ENCODE measurements around the gene MAN1A1.

GRCh38 chr6:119170103-119170446, 179.5 kb downstream of the MAN1A1 start:
- TF ChIP-seq ZNF266 (tag by site-specific recombination; IDR thresholded peaks at IDR 0.05; ENCODE audit: low read depth), result no peak
- no peak for TF ChIP-seq CTCF (tag by site-specific recombination; IDR thresholded peaks at IDR 0.05)
- TF ChIP-seq, protein P1, sequence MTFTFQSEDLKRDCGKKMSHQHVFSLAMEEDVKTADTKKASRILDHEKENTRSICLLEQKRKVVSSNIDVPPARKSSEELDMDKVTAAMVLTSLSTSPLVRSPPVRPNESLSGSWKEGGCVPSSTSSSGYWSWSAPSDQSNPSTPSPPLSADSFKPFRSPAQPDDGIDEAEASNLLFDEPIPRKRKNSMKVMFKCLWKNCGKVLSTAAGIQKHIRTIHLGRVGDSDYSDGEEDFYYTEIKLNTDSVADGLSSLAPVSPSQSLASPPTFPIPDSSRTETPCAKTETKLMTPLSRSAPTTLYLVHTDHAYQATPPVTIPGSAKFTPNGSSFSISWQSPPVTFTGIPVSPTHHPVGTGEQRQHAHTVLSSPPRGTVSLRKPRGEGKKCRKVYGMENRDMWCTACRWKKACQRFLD (tag by site-specific recombination; IDR thresholded peaks at IDR 0.05), result no peak
- no peak for TF ChIP-seq ZBTB11 (tag by site-specific recombination; conservative IDR thresholded peaks at IDR 0.05; ENCODE audit: low read depth)
- no peak for TF ChIP-seq ZNF639 (tag by site-specific recombination; IDR thresholded peaks at IDR 0.05)
- TF ChIP-seq ZNF777 (tag by site-specific recombination; IDR thresholded peaks at IDR 0.05; ENCODE audit: borderline replicate concordance), result no peak
- no peak for TF ChIP-seq KLF8 (tag by site-specific recombination; IDR thresholded peaks at IDR 0.05)
- TF ChIP-seq, protein P2, sequence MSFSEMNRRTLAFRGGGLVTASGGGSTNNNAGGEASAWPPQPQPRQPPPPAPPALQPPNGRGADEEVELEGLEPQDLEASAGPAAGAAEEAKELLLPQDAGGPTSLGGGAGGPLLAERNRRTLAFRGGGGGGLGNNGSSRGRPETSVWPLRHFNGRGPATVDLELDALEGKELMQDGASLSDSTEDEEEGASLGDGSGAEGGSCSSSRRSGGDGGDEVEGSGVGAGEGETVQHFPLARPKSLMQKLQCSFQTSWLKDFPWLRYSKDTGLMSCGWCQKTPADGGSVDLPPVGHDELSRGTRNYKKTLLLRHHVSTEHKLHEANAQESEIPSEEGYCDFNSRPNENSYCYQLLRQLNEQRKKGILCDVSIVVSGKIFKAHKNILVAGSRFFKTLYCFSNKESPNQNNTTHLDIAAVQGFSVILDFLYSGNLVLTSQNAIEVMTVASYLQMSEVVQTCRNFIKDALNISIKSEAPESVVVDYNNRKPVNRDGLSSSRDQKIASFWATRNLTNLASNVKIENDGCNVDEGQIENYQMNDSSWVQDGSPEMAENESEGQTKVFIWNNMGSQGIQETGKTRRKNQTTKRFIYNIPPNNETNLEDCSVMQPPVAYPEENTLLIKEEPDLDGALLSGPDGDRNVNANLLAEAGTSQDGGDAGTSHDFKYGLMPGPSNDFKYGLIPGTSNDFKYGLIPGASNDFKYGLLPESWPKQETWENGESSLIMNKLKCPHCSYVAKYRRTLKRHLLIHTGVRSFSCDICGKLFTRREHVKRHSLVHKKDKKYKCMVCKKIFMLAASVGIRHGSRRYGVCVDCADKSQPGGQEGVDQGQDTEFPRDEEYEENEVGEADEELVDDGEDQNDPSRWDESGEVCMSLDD (tag by site-specific recombination; IDR thresholded peaks at IDR 0.05), result no peak
- TF ChIP-seq ZNF585B (tag by site-specific recombination; IDR thresholded peaks at IDR 0.05), result no peak

Measured in HEK293 (cell line).